DND-41 (cell line): ENCODE results near the gene CASP7.

Source experiments
- ATAC-seq: fragments of 200-7000 bp; cut with Tn5 transposase; 3 replicates; pipeline ENCODE4 v1.9.1; 2021; ENCODE audit warnings: low read depth; ENCODE audit not compliant: insufficient read depth
- DNase-seq: peaks from one replicate; pipeline ENCODE4 v3.0.0-alpha.2; 2020
- H2AFZ ChIP-seq: 2 replicates; pipeline ENCODE4 v1.6.0; 2012; ENCODE audit warnings: low read depth, low read length
- H3K27ac ChIP-seq: 2 replicates; pipeline ENCODE4 v1.5.1; 2012; ENCODE audit warnings: low read length, inconsistent platforms
- H3K27me3 ChIP-seq: fragments of 200-600 bp; sonication (generic); 2 replicates; pipeline ENCODE4 v1.6.0; 2012; ENCODE audit warnings: low read length, mild to moderate bottlenecking, inconsistent platforms; ENCODE audit not compliant: insufficient read depth, poor library complexity
- H3K36me3 ChIP-seq: 2 replicates; pipeline ENCODE4 v1.5.1; 2012; ENCODE audit warnings: low read length, inconsistent platforms; ENCODE audit not compliant: insufficient read depth
- H3K4me1 ChIP-seq: 2 replicates; pipeline ENCODE4 v1.5.1; 2012; ENCODE audit warnings: mild to moderate bottlenecking, low read length; ENCODE audit not compliant: insufficient read depth
- H3K4me2 ChIP-seq: 2 replicates; pipeline ENCODE4 v1.6.0; 2012; ENCODE audit warnings: mild to moderate bottlenecking, moderate library complexity, low read length, inconsistent platforms; ENCODE audit not compliant: insufficient read depth
- H3K4me3 ChIP-seq, 2 experiments: fragments of 200-600 bp in 1 of 2; shearing (Covaris generic) in 1 of 2; 2 replicates each; pipeline ENCODE4 v1.5.1; 2012 to 2016; ENCODE audit warnings: inconsistent platforms in 2 of 2, low read length in 2 of 2, mild to moderate bottlenecking in 2 of 2, low read depth in 1 of 2, moderate library complexity in 1 of 2
- H3K79me2 ChIP-seq: 2 replicates; pipeline ENCODE4 v1.6.0; 2012; ENCODE audit warnings: low read length, inconsistent platforms; ENCODE audit not compliant: insufficient read depth
- H3K9ac ChIP-seq: 2 replicates; pipeline ENCODE4 v1.6.0; 2012; ENCODE audit warnings: low read depth, mild to moderate bottlenecking, inconsistent platforms, low read length, moderate library complexity
- H3K9me3 ChIP-seq: 2 replicates; pipeline ENCODE4 v1.5.1; 2012; ENCODE audit warnings: low read length, moderate library complexity, mild to moderate bottlenecking, inconsistent platforms; ENCODE audit not compliant: insufficient read depth, severe bottlenecking
- H4K20me1 ChIP-seq: 2 replicates; pipeline ENCODE4 v1.6.0; 2012; ENCODE audit warnings: low read length; ENCODE audit not compliant: insufficient read depth
- EZH2 ChIP-seq: IDR thresholded peaks from 3 replicates; pipeline ENCODE4 v1.6.1; 2012; ENCODE audit warnings: borderline replicate concordance, low read depth, mild to moderate bottlenecking, moderate library complexity, low read length, inconsistent platforms; ENCODE audit not compliant: severe bottlenecking
- TF ChIP-seq, protein P1 (sequence below): IDR thresholded peaks from 2 replicates; pipeline ENCODE4 v1.5.1; 2012; ENCODE audit warnings: borderline replicate concordance, low read length, moderate library complexity, mild to moderate bottlenecking; ENCODE audit not compliant: poor library complexity, severe bottlenecking; ENCODE audit errors: extremely low read depth

The CASP7 gene

GRCh38 chr10:113736576-113736975 lies 56.9 kb downstream of the CASP7 start:
- H3K9me3 ChIP-seq, result no peaks in the 10 kb centered on the region
- H3K4me2 ChIP-seq, result no peak overlapping the region
- TF ChIP-seq, protein P1, sequence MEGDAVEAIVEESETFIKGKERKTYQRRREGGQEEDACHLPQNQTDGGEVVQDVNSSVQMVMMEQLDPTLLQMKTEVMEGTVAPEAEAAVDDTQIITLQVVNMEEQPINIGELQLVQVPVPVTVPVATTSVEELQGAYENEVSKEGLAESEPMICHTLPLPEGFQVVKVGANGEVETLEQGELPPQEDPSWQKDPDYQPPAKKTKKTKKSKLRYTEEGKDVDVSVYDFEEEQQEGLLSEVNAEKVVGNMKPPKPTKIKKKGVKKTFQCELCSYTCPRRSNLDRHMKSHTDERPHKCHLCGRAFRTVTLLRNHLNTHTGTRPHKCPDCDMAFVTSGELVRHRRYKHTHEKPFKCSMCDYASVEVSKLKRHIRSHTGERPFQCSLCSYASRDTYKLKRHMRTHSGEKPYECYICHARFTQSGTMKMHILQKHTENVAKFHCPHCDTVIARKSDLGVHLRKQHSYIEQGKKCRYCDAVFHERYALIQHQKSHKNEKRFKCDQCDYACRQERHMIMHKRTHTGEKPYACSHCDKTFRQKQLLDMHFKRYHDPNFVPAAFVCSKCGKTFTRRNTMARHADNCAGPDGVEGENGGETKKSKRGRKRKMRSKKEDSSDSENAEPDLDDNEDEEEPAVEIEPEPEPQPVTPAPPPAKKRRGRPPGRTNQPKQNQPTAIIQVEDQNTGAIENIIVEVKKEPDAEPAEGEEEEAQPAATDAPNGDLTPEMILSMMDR, result no peak
- TF ChIP-seq EZH2, result no peak
- H2AFZ ChIP-seq, result no peak overlapping the region
- DNase-seq (no peak), ATAC-seq (no peak)
- no peak overlapping the region for H3K9ac ChIP-seq
- H3K27ac ChIP-seq, result no peak overlapping the region
- no peaks in the 10 kb centered on the region for H3K36me3 ChIP-seq
- H3K27me3 ChIP-seq, result no peaks in the 10 kb centered on the region
- no peak overlapping the region for H3K4me3 ChIP-seq
- H3K4me1 ChIP-seq, result no peaks in the 10 kb centered on the region
- H3K79me2 ChIP-seq, result no peaks in the 10 kb centered on the region
- H4K20me1 ChIP-seq, result no peaks in the 10 kb centered on the region

- no peak for TF ChIP-seq EZH2
- no peaks in the 10 kb centered on the region for H3K27me3 ChIP-seq
- no peaks in the 10 kb centered on the region for H3K9me3 ChIP-seq
- H3K9ac ChIP-seq, result no peak overlapping the region
- no peak for ATAC-seq
- no peaks in the 10 kb centered on the region for H3K79me2 ChIP-seq
- no peak for DNase-seq
- no peak overlapping the region for H3K27ac ChIP-seq
- H3K4me1 ChIP-seq, result no peaks in the 10 kb centered on the region
- H3K4me3 ChIP-seq, result no peak overlapping the region
- H4K20me1 ChIP-seq, result no peaks in the 10 kb centered on the region
- H3K36me3 ChIP-seq, result no peaks in the 10 kb centered on the region
- H2AFZ ChIP-seq, result no peak overlapping the region
- no peak overlapping the region for H3K4me2 ChIP-seq
Observed at GRCh38 chr10:113739031-113739430, 59.3 kb downstream of the CASP7 start.

DNA sequence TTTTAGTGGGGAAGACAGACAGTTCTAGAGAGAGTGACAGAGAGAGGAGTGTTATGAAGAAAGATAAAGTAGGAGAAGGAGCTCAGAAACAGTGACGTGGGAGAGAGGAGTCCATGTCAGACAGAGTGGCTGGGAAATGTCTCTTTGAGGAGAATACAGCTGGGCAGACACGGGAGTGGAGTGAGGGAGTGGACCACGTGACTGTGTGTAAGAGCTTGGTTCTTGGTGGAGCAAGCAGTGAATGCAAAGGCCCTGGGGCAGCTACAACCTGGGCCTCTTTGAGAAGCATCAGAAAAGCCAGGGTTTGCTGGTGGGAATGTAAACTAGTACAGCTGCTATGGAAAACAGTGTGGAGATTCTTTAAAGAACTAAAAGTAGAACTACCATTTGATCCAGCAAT lies 59.9 kb downstream of the CASP7 start:
- no peaks in the 10 kb centered on the region for H3K79me2 ChIP-seq
- H2AFZ ChIP-seq, result no peak overlapping the region
- H4K20me1 ChIP-seq, result no peaks in the 10 kb centered on the region
- DNase-seq (no peak), ATAC-seq (no peak)
- H3K4me2 ChIP-seq, result no peak overlapping the region
- no peaks in the 10 kb centered on the region for H3K27me3 ChIP-seq
- TF ChIP-seq, protein P1, result no peak
- TF ChIP-seq EZH2, result no peak
- no peaks in the 10 kb centered on the region for H3K36me3 ChIP-seq
- no peak overlapping the region for H3K9ac ChIP-seq
- no peak overlapping the region for H3K27ac ChIP-seq
- H3K9me3 ChIP-seq, result no peaks in the 10 kb centered on the region
- H3K4me1 ChIP-seq, result no peaks in the 10 kb centered on the region
- H3K4me3 ChIP-seq, result no peak overlapping the region

DNA sequence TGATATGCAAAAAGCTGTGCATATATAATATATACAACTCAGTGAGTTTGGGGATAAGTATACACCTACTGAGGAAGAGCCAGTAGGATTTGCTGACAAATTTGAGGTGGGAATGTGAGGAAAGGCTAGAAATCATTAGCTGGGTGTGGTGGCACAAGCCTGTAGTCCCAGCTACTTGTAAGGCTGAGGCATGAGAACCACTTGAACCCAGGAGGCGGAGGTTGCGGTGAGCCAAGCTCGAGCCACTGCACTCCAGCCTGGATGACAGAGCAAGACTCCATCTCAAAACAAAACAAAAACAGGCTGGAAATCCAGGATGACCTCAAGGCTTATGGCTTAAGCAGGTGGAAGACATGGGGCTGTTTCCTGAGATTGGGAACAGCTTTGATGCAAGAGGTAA lies 61.1 kb downstream of the CASP7 start:
- H3K36me3 ChIP-seq, result no peaks in the 10 kb centered on the region
- TF ChIP-seq, protein P1, result no peak
- no peak for TF ChIP-seq EZH2
- ATAC-seq, result no peak
- no peaks in the 10 kb centered on the region for H3K79me2 ChIP-seq
- DNase-seq, result no peak
- H3K9me3 ChIP-seq, result no peaks in the 10 kb centered on the region
- no peaks in the 10 kb centered on the region for H3K4me1 ChIP-seq
- H4K20me1 ChIP-seq, result no peaks in the 10 kb centered on the region
- H3K9ac ChIP-seq, result no peak overlapping the region
- H3K27ac ChIP-seq, result no peak overlapping the region
- H3K27me3 ChIP-seq, result no peaks in the 10 kb centered on the region
- H3K4me3 ChIP-seq, result no peak overlapping the region
- no peak overlapping the region for H2AFZ ChIP-seq
- no peak overlapping the region for H3K4me2 ChIP-seq
